ENCODE results near the gene MEPCE.

Gene MEPCE

DNA sequence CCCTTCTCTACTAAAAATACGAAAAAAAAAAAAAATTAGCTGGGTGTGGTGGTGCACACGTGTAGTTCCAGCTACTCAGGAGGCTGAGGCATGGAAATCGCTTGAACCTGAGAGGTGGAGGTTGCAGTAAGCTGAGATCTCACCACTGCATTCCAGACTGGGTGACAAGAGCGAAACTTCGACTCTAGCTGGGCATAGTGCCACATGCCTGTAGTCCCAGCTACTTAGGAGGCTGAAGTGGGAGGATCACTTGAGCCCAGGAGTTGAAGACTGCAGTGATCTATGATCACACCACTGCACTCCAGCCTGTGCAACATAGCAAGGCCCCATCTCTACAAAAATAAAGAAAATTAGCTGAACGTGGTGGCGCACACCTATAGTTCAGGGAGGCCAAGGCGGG, 35.7 kb downstream of the MEPCE start:
- no peak for DNase-seq

DNA sequence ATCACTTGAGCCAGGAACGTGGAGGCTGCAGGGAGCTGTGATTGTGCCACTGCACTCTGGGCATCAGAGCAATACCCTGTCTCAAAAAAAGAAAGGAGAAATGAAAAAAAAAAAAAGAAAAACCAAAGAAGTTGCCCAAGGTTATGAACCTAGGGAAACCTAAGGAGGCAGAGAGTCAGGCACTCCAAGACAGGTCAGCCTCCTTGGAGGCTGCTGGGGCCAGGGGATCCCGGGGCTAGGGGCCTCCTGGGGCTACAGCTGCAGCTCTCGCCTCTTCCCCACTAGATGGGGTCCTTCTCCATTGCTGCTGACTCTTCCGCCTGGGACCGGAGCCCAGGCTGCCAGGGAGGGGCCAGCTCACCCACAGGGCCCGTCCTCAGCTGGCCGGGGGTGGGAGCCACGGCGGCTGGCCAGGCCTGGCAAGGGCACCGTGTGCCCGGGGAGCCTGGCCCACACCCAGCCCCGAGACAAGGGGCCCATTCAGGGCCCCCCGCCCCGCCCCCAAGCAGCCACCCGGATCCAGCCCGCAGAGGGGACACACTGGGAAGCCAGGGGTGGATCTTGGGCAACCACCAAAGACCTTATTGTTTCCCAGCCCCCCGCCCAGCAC, 36.2 kb downstream of the MEPCE start:
- no peak for DNase-seq

DNA sequence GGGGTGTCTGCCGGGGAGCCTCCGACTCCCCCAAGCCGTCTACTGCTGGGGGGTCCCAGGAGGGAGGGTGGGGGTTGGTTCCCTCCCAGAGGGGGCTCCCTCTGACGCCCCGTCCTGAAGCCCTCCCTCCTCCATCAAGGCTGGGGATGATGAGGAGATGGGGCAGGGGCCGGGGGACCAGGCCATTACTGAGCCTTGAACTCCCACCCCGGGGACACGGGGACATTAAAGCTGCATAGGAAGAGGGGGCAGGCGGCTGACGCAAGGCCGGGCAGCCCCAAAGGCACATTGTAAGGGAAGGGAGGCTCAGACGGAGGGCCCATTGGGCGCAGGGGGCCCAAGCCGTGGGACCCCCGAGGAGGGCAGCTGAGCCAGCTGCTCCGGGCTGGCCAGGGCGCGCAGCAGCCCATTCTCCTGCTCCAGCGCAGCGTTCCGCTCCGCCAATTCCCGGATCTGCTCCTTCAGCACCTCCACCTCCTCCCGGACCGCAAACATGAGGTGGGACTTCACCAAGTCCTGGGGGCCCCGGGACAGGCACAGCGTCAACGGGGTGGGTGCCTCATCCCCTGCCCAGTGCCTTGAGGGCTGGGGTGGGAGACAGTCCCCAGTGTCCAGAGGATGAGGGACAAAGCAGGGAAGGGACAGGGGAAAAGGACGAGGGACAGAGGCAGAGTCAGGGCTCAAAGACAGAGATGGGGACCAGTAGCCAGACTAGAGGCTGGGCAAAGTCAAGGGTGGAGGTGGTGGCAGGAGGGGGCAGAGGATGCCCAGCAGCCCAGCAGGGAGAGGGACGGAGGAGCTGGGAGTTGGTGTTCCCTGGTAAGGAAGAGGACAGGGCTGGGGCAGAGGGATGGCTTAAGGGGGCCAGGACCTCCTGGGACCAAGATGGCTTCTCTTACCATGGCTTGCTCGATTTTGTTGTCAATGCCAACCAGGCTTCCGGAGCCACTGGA, 37.3 kb downstream of the MEPCE start:
- no peak for DNase-seq

DNA sequence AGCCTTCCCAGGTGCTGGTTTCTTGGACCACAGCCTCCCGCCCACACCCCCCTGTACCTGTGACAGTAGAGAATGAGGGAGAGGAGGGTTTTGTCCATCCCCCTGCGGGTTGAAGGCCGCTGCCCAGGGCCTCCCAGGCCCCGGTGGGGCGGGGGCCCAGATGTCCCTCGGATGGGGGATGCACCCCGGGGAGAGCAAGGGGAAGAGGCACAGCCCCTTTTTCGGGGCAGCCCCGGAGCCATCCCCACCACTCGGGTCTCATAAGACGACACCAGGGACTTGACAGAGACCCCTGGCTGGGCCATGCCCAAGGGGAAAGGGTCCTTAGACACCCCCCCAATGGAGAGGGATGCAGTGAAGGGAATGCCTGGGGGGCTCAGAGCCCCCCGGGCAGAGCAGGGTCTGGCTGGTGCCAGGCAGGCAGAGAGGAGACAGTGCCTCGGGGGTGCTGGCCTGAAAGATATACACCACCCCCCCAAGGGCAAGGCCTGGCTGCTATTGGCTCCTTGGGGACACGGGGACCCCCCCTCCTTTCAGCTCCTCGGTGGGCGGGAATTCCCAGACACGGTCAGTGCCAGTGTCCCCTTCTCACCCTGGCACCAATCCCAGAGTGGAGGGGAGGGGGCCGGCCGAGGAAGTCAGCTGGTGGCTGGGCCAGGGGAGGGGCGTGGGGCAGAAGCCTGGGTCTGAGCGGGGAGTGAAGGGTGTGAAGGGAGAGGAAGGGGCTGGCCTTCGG, 38.2 kb downstream of the MEPCE start:
- no peak for DNase-seq

DNA sequence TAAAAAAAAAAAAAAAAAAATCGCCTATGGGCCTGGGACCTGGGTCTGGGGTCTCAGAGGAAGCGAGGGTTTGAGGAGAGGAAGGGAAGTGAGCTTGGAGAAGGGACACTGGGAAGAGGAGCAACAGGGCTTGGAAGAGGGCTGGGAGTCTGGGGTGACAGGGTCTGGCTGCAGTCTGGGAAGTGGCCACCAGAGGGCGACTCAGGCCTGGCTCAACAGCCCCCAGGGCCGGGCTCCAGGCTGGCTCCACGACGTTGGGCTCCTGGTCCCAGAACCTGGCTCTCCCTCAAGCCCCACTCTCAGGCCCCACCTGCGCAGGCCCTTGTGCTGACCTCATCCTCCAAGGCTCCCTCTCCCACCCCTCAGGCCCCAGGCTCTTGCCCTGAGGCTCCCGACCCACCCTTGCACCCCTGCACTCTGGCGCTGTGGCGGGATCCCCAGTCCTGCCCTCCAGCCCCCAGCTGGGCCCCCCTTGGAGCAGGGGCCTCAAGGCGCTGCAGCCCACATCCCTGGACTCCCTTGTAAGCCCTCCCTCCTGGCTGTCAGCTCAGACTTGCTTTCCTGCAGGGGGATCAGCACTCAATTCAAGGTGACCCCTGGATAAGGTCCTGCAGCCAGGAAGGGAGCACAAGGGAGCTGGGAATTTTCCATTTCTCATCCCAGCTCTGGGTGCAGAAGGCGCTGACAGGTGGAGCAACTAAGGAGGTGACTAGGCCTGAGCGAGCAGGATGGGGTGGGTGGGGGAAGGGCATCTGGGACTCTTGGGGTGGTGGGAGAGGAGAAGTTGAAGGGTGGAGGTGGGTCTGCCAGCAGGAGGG, 39.8 kb downstream of the MEPCE start:
- DNase-seq: peak; percentile 73

GRCh38 chr7:100471021-100471420, 41.4 kb downstream of the MEPCE start:
- DNase-seq: no peak

DNA sequence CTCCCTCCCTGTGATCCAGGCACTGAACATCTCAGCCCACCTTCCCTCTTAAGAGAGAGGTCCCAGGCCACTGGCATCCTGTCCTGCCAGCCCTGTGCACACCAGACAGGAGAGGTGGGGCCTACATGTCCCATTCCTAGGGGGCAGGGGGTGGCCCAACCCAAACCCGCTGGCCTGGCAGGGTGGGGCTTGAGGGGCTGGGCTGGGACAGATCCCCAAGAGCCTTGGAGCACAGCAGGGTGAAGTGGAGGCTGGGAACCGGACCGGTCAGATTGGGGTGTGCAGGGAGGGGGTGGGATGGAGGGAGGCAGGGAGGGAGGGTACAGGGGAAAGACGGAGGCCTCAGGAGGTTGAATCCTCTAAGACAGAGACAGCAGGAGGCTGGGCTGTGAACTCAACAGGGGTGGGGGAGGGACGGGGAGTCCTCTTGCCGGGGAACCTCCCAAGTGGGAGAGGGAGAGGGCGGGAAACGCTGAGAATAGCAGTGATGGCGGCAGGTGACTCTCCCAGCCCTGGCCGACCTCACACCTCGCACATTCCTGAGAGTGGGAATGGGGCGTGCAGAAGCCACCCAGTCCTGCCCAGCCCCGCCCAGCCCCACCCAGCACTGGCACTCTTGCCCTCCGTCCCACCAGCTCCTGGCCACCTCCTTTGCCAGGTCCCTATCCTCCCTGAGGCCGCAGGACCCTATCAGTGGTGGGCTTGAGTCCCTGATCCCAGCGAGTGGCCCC, 42.7 kb downstream of the MEPCE start:
- no peak for DNase-seq

DNA sequence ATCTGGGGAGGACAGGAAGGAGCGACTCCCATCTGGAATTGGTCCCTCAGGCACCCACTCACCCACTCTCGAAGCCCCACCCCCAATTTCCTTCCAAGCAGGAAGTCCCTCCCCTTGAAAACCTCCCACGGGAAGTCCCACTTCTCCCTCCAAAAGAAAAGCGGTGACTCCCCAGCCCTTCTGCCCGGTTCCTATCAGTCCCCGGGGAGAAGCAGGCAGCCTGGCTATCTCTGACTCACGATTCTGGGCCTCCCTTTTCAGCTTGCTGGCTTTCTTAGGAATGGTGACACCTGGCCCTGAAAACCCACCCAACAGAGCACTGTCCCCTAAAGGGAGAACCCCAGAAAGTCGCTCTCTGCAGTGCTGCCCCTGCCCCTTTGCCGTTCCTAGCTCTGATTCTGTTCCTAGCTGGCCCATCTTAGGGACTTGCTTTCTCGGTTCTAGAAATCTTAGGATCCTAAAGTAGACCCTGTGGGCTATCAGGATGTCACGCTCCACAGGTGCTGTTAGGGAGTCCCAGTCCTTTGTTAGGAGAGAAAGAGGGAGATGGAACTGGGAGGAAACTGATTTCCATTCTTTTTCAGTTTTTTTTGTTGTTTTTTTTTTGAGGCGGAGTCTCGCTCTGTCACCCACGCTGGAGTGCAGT, 43.3 kb downstream of the MEPCE start:
- DNase-seq: no peak

GRCh38 chr7:100475549-100475948, 45.9 kb downstream of the MEPCE start:
- DNase-seq: no peak

DNA sequence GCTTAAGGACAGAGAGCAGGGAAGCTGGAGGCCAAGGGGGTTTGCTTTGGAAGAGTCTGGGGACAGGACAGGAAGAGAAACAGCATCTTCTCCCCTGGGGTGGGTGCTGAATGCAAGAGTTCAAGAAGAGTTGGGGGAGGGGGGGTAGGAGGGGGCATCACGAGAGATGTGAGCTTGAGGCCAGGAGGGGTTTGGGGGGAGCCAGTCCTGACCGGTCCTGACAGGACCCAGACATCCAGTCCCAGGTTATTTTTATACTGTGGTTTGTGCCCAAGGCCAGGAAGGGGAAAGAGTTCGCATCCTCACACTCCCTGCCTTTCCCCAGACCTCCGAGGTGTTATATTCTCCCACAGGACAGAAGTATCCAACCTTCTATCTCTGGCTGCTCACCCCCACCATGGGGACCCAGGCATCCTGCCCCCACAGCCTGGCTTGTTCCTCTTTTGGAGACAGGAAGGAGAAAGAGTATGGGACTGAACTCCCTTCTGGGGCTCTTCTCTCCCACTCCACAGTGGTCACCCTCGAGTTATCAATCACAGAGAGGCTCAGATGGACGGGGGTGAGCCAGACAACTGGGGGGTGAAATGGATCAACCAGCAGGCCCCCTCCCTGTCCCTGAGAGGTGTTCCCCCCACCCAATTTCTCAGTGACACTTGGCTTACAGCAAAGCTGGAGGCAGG, 46.6 kb downstream of the MEPCE start:
- no peak for DNase-seq

GRCh38 chr7:100476903-100477870, 47.6 kb downstream of the MEPCE start:
- peak; percentile 50 for DNase-seq

- no peak for DNase-seq
Measured at GRCh38 chr7:100477871-100478267, 48.2 kb downstream of the MEPCE start.

DNA sequence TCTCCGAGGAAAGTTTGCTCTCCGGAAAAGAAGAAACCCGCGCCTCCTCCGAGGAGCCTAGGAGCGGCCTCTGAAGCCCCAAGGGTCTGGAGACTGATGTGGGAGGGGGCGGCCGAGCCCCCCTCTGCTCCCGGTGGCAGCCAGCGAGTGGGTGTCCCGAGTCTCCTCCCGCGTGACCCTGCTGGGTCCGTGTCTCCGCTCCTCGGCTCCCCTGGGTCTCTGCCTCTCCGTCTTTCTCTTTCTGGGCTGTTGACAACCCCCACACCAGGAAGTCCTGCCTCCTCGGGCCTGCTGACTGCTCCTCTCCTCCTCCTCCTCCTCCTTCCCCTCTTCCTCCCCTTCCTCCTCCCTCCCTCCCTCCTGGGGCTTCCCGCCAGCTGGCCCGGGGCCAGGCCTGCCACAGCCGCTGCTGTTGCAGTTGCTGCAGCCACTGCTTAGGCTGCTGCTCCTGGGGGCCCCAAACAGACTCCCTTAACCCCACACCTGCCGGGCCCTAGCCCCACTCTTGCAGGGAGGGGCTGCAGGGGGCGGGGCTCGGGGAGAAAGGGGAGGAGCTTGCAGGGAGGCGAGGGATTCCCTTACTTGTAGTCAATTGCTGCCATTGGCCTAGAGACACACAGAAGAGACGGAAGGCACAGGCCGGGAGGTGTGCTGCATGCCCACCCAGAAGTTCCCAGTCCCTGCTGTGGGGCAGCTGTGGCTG, 49.5 kb downstream of the MEPCE start, which contains the start of gene TSC22D4:
TSS of gene TSC22D4 (minus strand) at position 257 of the 703 bp plus-strand sequence. CDS start 1,176 bp downstream, outside the sequence.
- DNase-seq: peak; percentile 91

- no peak for DNase-seq
Measured at GRCh38 chr7:100481466-100481865, 51.8 kb downstream of the MEPCE start.

DNA sequence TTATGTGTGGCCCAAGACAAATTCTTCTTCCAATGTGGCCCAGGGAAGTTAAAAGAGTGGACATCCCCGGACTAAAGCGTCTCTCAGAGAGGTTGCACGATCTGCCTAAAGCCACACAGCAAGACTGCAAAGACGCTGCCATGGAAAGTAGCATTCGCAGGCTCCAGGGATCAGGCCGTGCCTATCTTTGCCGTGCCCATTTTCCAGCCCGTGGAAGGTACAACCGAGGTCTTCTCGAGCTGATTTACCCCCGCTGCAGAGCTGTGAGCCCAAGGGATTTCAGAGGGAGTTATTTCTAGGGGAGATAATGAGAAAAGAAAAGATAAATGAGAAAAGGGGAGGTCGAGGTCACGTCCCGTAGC, 53.1 kb downstream of the MEPCE start:
- no peak for DNase-seq

DNA sequence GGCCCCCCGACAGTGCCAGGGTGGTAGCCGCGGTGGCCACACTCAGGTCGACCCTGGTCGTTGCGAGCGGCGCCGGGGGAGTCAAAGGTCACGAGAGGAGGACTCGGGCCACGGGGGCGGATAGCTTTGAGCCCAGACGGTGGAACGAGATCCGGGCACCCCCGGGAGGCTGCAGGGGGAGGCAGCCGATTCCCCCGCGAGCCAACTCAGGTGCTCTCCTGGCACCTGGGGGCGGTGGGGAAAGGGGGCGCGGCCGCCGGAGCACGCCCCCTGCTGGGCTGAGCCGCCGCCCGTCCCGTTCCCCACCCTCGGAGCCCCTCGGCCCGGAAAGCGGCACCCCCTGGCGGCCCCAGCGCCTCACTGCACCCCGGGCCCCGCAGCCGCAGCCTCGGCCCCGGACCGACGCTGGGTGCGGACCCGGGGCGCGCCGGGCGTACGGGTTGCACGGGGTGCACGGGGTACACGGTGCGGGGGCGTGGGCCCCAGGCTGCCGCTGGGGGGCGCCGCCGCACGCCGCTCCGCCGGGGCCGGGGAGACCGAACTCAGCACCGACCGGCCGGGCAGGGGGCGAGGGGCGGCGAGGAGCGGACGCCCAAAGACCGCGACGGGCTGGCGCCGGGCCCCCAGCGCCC, 53.6 kb downstream of the MEPCE start:
- DNase-seq: peak; percentile 78

Measured in stimulated activated CD4-positive, alpha-beta T cell treated with anti-CD3 and anti-CD28 coated beads, Interleukin-1b, Interleukin-23, amount 100 ng/mL, for 48 hours (primary cell).